NT2/D1 (cell line): Measurements from ENCODE around the gene LAMB1.

Experiments
- YY1 ChIP-seq: IDR thresholded peaks from 2 replicates; pipeline ENCODE4 v1.6.1; 2011; ENCODE audit not compliant: insufficient read length, insufficient read depth
- ZNF274 ChIP-seq: IDR thresholded peaks from 2 replicates; pipeline ENCODE4 v1.6.1; 2011; ENCODE audit warnings: mild to moderate bottlenecking, low read depth, low read length

DNA sequence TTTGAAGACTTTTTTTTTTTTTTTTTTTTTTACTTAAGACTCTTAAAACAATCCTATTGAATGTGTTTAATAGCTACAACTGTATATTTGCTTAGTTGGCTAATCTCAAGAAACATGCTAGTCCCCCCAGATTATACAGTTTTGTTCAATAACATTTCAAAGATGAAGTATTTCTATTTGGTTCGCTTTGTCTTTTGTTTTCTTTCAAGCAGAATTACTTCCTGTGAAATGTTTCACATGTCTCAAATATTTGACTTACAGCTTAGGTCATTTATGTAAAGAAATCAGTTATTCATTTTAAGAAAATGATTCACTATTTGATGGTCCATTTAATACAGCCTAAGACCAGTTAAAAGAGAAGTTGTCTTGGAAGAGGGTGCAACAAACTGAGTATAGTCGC, 12.8 kb upstream of the LAMB1 start:
- TF ChIP-seq YY1 (no peak), ZNF274 (no peak)
